A549 (cell line): ENCODE data around the gene WFDC9. TPM values are rescaled to one million over a fixed set of nuclear protein-coding genes. Genes with fewer than 3 reads are reported as not detected.

Source experiments
- ATAC-seq, 2 experiments: fragments of 200-7000 bp in 1 of 2; fragments of >200 bp in 1 of 2; cut with Nextera tagmentation in 1 of 2; cut with Tn5 transposase in 1 of 2; 3 replicates each; pipeline versions ENCODE4 v1.8.0 to v1.9.1; 2018 to 2020; ENCODE audit warnings: mild to moderate bottlenecking in 1 of 2, moderate library complexity in 1 of 2
- CTCF ChIA-PET: fragments of 300-600 bp; sonication (Branson Sonifier 250); formaldehyde crosslinking; extraction: SDS; loops from one replicate; lab custom pipeline; 2021; ENCODE audit warnings: antibody characterized with exemption, inconsistent platforms; lab: Yijun Ruan, JAX
- POLR2A ChIA-PET: fragments of 350-600 bp; formaldehyde crosslinking; extraction: SDS; loops from one replicate; lab custom pipeline; 2021; ENCODE audit warnings: antibody characterized with exemption, inconsistent platforms; lab: Yijun Ruan, JAX
- DNase-seq, 2 experiments: peaks; one replicate each; pipeline versions ENCODE4 v3.0.0 to v3.0.0-alpha.2; 2011 to 2016; ENCODE audit warnings: low read depth in 1 of 2, low spot score in 1 of 2
- FAIRE-seq: peaks from 2 replicates; lab custom pipeline; 2011; peaks lifted over from hg19 to GRCh38; lab: Jason Lieb, UNC
- H3K27ac ChIP-seq, 2 experiments: fragments of >200 bp; sonication (Bioruptor Twin); formaldehyde crosslinking; 3 replicates each; pipeline ENCODE4 v1.5.1; 2016 to 2017
- H3K4me1 ChIP-seq: fragments of >200 bp; sonication (Bioruptor Twin); formaldehyde crosslinking; 3 replicates; pipeline ENCODE4 v1.6.1; 2016
- H3K4me2 ChIP-seq: fragments of >200 bp; sonication (Bioruptor Twin); formaldehyde crosslinking; 3 replicates; pipeline ENCODE4 v1.6.1; 2016
- H3K4me3 ChIP-seq: fragments of >200 bp; sonication (Bioruptor Twin); formaldehyde crosslinking; 3 replicates; pipeline ENCODE4 v1.5.1; 2016
- H3K9me3 ChIP-seq: fragments of >200 bp; sonication (Bioruptor Twin); formaldehyde crosslinking; 3 replicates; pipeline ENCODE4 v1.6.1; 2016
- BHLHE40 ChIP-seq: IDR thresholded peaks from 2 replicates; pipeline ENCODE4 v1.6.1; 2012; ENCODE audit warnings: low read depth, low read length, inconsistent platforms
- CBX8 ChIP-seq: fragments of 200-600 bp; sonication (generic); IDR thresholded peaks from 2 replicates; pipeline ENCODE4 v1.6.1; 2016
- CEBPB ChIP-seq, 2 experiments: fragments of >200 bp in 1 of 2; sonication (Bioruptor Twin) in 1 of 2; formaldehyde crosslinking in 1 of 2; IDR thresholded peaks; 2 replicates each; pipeline ENCODE4 v1.6.1; 2012 to 2016
- CHD2 ChIP-seq: fragments of 150-350 bp; IDR thresholded peaks from 2 replicates; pipeline ENCODE4 v1.6.1; 2014; ENCODE audit warnings: low read length; ENCODE audit not compliant: partially characterized antibody
- CTCF ChIP-seq: fragments of >200 bp; sonication (Bioruptor Twin); formaldehyde crosslinking; IDR thresholded peaks from 3 replicates; pipeline ENCODE4 v1.5.1; 2016
- E2F6 ChIP-seq: IDR thresholded peaks from 2 replicates; pipeline ENCODE4 v1.6.1; 2012; ENCODE audit warnings: low read depth, borderline replicate concordance
- EHF ChIP-seq: fragments of 250-450 bp; sonication (Bioruptor Pico); IDR thresholded peaks from 2 replicates; pipeline ENCODE4 v1.5.0; 2020; ENCODE audit warnings: mild to moderate bottlenecking
- FOSB ChIP-seq: fragments of 250-450 bp; sonication (Bioruptor Pico); IDR thresholded peaks from 2 replicates; pipeline ENCODE4 v1.5.0; 2020; ENCODE audit warnings: mild to moderate bottlenecking, moderate library complexity
- FOSL2 ChIP-seq, 2 experiments: fragments of 450-650 bp in 1 of 2; fragments of >200 bp in 1 of 2; sonication (Bioruptor Twin) in 1 of 2; formaldehyde crosslinking; IDR thresholded peaks; 2 replicates each; pipeline versions ENCODE4 v1.5.0 to v1.6.1; 2016 to 2020; ENCODE audit warnings: mild to moderate bottlenecking in 1 of 2, moderate library complexity in 1 of 2
- HDAC2 ChIP-seq: fragments of 200-600 bp; sonication (generic); IDR thresholded peaks from 2 replicates; pipeline ENCODE4 v1.6.1; 2016
- HES2 ChIP-seq: fragments of >200 bp; sonication (Bioruptor Twin); formaldehyde crosslinking; IDR thresholded peaks from 2 replicates; pipeline ENCODE4 v1.6.1; 2016
- HEYL ChIP-seq: fragments of 250-450 bp; sonication (Bioruptor Pico); IDR thresholded peaks from 2 replicates; pipeline ENCODE4 v1.8.0; 2021; ENCODE audit warnings: mild to moderate bottlenecking, moderate library complexity
- HOXB13 ChIP-seq: fragments of 250-450 bp; sonication (Bioruptor Pico); IDR thresholded peaks from 2 replicates; pipeline ENCODE4 v1.5.0; 2020; ENCODE audit warnings: low read depth, mild to moderate bottlenecking, moderate library complexity
- HOXB5 ChIP-seq: fragments of 250-450 bp; sonication (Bioruptor Pico); IDR thresholded peaks from 2 replicates; pipeline ENCODE4 v1.5.0; 2020; ENCODE audit warnings: mild to moderate bottlenecking, moderate library complexity
- JUN ChIP-seq, 2 experiments: fragments of >200 bp; sonication (Bioruptor Twin); formaldehyde crosslinking; IDR thresholded peaks; 2 replicates in 1 of 2; 3 replicates in 1 of 2; pipeline ENCODE4 v1.6.1; 2016 to 2017
- KDM5A ChIP-seq: fragments of 200-600 bp; sonication (generic); IDR thresholded peaks from 2 replicates; pipeline ENCODE4 v1.6.1; 2016; ENCODE audit warnings: antibody characterized with exemption, mild to moderate bottlenecking
- MAFK ChIP-seq: fragments of 450-650 bp; IDR thresholded peaks from 2 replicates; pipeline ENCODE4 v1.6.1; 2014; ENCODE audit not compliant: partially characterized antibody
- MAZ ChIP-seq: fragments of 150-350 bp; IDR thresholded peaks from 2 replicates; pipeline ENCODE4 v1.6.1; 2014; ENCODE audit warnings: antibody characterized with exemption, low read depth, low read length, borderline replicate concordance
- MYC ChIP-seq: IDR thresholded peaks from 2 replicates; pipeline ENCODE4 v1.6.1; 2012; ENCODE audit warnings: mild to moderate bottlenecking, inconsistent platforms, low read length, improper control_type of control experiment, borderline replicate concordance
- NR3C1 ChIP-seq: fragments of >200 bp; sonication (Bioruptor Twin); formaldehyde crosslinking; IDR thresholded peaks from 3 replicates; pipeline ENCODE4 v1.6.1; 2017
- RCOR1 ChIP-seq: fragments of 150-350 bp; IDR thresholded peaks from 2 replicates; pipeline ENCODE4 v1.6.1; 2014; ENCODE audit warnings: antibody characterized with exemption, low read length, low read depth
- REST ChIP-seq: fragments of 200-600 bp; sonication (generic); IDR thresholded peaks from 2 replicates; pipeline ENCODE4 v1.6.1; 2016; ENCODE audit warnings: antibody characterized with exemption, mild to moderate bottlenecking, moderate library complexity
- RNF2 ChIP-seq: fragments of 200-600 bp; sonication (generic); IDR thresholded peaks from 2 replicates; pipeline ENCODE4 v1.6.1; 2016; ENCODE audit warnings: low read depth, mild to moderate bottlenecking, antibody characterized with exemption, moderate library complexity, borderline replicate concordance
- SMC3 ChIP-seq: fragments of >200 bp; sonication (Bioruptor Twin); formaldehyde crosslinking; IDR thresholded peaks from 3 replicates; pipeline ENCODE4 v1.6.1; 2018; ENCODE audit warnings: inconsistent platforms
- SREBF2 ChIP-seq: fragments of 450-650 bp; IDR thresholded peaks from 2 replicates; pipeline ENCODE4 v1.6.1; 2014; ENCODE audit warnings: mild to moderate bottlenecking, moderate library complexity
- TFCP2L1 ChIP-seq: fragments of 250-450 bp; sonication (Bioruptor Pico); IDR thresholded peaks from 2 replicates; pipeline ENCODE4 v1.5.0; 2021; ENCODE audit warnings: mild to moderate bottlenecking
- USF2 ChIP-seq: fragments of 450-650 bp; IDR thresholded peaks from 2 replicates; pipeline ENCODE4 v1.6.1; 2014; ENCODE audit warnings: antibody characterized with exemption
- ZC3H11A ChIP-seq: fragments of 450-650 bp; IDR thresholded peaks from 2 replicates; pipeline ENCODE4 v1.6.1; 2014; ENCODE audit warnings: antibody characterized with exemption, mild to moderate bottlenecking
- ZNF302 ChIP-seq: fragments of 250-450 bp; sonication (Bioruptor Pico); IDR thresholded peaks from 2 replicates; pipeline ENCODE4 v1.9.0; 2021; ENCODE audit warnings: inconsistent platforms, mild to moderate bottlenecking, moderate library complexity
- WGBS: methylation state at CpG from one replicate; pipeline ENCODE4 v1.1.6; 2017; ENCODE audit errors: missing lambda C conversion rate; 5-methylcytosine and 5-hydroxymethylcytosine counted together
- polyA plus RNA-seq, 4 experiments: library from polyadenylated mRNA; depleted of rRNA in 3 of 4; stranded (reverse); fragments of >200 nt; fragmentation: RNase III in 1 of 4; extraction: RNeasy Plus Mini Kit Qiagen cat#74134 plus additional on column Dnase treatment in 1 of 4; gene quantifications; 2 replicates in 3 of 4; 3 replicates in 1 of 4; pipeline ENCODE4 v1.2.3, GENCODE V29; 2011 to 2017

The WFDC9 gene
- polyA plus RNA-seq, 2 of the 4 experiments (the other 2 are of a cell fraction): not detected

GRCh38 chr20:45636513-45636912 lies 5.4 kb upstream of the WFDC9 start:
- no peaks in the 10 kb centered on the region for H3K4me1 ChIP-seq
- no peak for TF ChIP-seq HEYL (CRISPR knock-in tag)
- no peak for TF ChIP-seq FOSB (CRISPR knock-in tag)
- TF ChIP-seq REST: no peak
- no peak for TF ChIP-seq CEBPB (IDR thresholded peaks at IDR 0.05)
- no peak for TF ChIP-seq NR3C1
- TF ChIP-seq EHF: no peak
- no peak for TF ChIP-seq HOXB13 (CRISPR knock-in tag)
- TF ChIP-seq RNF2: no peak
- TF ChIP-seq E2F6: no peak
- no peak for TF ChIP-seq CHD2
- no peak for TF ChIP-seq TFCP2L1 (CRISPR knock-in tag)
- TF ChIP-seq, all 56 proteins: peak for 0
- no peak for DNase-seq
- no peak for FAIRE-seq
- Histone ChIP-seq H3K4me3 (no peak overlapping the region), H3K9me3 (no peaks in the 10 kb centered on the region), H3K27ac (no peak overlapping the region), H3K4me2 (no peak overlapping the region)
- CTCF ChIA-PET: no interaction called here
- 5% methylated on average over 1 of the region's 1 CpG for WGBS
- POLR2A ChIA-PET: no interaction called here
- ATAC-seq: no peak

- ATAC-seq (no peak), DNase-seq (no peak), FAIRE-seq (no peak)
- H3K4me3 ChIP-seq: no peak overlapping the region
- ChIA-PET CTCF (interaction anchor here (1.0 to 3.6 kb wide), 5 partner anchors 12 to 191 kb away, joined by 3 to 20 read pairs (median 4); no protein-coding TSS in a partner anchor), POLR2A (interaction anchor here (0.5 kb wide), 1 partner anchor 301 kb away, joined by 4 read pairs; no protein-coding TSS in a partner anchor)
- no peak for TF ChIP-seq MAFK
- TF ChIP-seq RCOR1: no peak
- no peak for TF ChIP-seq FOSL2 (IDR thresholded peaks at IDR 0.05)
- no peak for TF ChIP-seq FOSL2 (CRISPR knock-in tag; IDR thresholded peaks at IDR 0.05)
- TF ChIP-seq JUN (IDR thresholded peaks at IDR 0.05): no peak
- no peak for TF ChIP-seq ZC3H11A
- no peak for TF ChIP-seq USF2
- TF ChIP-seq CBX8: no peak
- TF ChIP-seq MAZ: no peak
- TF ChIP-seq HOXB5 (CRISPR knock-in tag): no peak
- no peak for TF ChIP-seq MYC
- no peak for TF ChIP-seq REST
- no peak for TF ChIP-seq ZNF302
- no peak for TF ChIP-seq HDAC2
- no peak for TF ChIP-seq HES2
- no peak for TF ChIP-seq SREBF2
- no peak for TF ChIP-seq SMC3
- no peak for TF ChIP-seq KDM5A
- TF ChIP-seq CTCF: no peak
- TF ChIP-seq BHLHE40: no peak
- TF ChIP-seq TFCP2L1 (CRISPR knock-in tag): no peak
- no peak overlapping the region for H3K4me2 ChIP-seq
- no peaks in the 10 kb centered on the region for H3K4me1 ChIP-seq
- H3K9me3 ChIP-seq: no peaks in the 10 kb centered on the region
- H3K27ac ChIP-seq: no peak overlapping the region
Observed at GRCh38 chr20:45630371-45630770, 713 bp downstream of the WFDC9 start.
